Ascending aorta (tissue), 2 donors: ENCODE measurements around the gene ABLIM2. TPM values are rescaled to one million over a fixed set of nuclear protein-coding genes. Genes with fewer than 3 reads are reported as not detected.

Experiments
- DNase-seq, 2 donors: peaks; one replicate each; pipeline ENCODE4 v3.0.0-alpha.2; 2019; ENCODE audit warnings: low spot score in 2 of 2
- H3K27ac ChIP-seq, 2 donors: fragments of 200-600 bp; sonication (generic); one replicate each; pipeline ENCODE4 v1.5.1; 2016 to 2017; ENCODE audit warnings: mild to moderate bottlenecking in 1 of 2
- H3K27me3 ChIP-seq: fragments of 200-600 bp; sonication (generic); one replicate; pipeline ENCODE4 v1.5.1; 2017
- H3K36me3 ChIP-seq, 2 donors: fragments of 200-600 bp; sonication (generic); one replicate each; pipeline ENCODE4 v1.5.1; 2016
- H3K4me1 ChIP-seq, 2 donors: fragments of 200-600 bp; sonication (generic); one replicate each; pipeline ENCODE4 v1.5.1; 2016 to 2017; ENCODE audit warnings: mild to moderate bottlenecking in 1 of 2
- H3K4me3 ChIP-seq, 2 donors: fragments of 200-600 bp; sonication (generic); one replicate each; pipeline ENCODE4 v1.5.1; 2016 to 2017; ENCODE audit warnings: mild to moderate bottlenecking in 1 of 2
- H3K9me3 ChIP-seq, 2 donors: fragments of 200-600 bp; sonication (generic); one replicate each; pipeline ENCODE4 v1.5.1; 2016
- CTCF ChIP-seq, 3 experiments: fragments of 200-600 bp in 2 of 3; fragments of 450-650 bp in 1 of 3; sonication (generic) in 2 of 3; IDR thresholded peaks; one replicate each; pipeline ENCODE4 v1.5.1; 2016 to 2019; ENCODE audit warnings: antibody characterized with exemption in 3 of 3, mild to moderate bottlenecking in 1 of 3, moderate library complexity in 1 of 3
- intact Hi-C: fragments of 100-400 bp; cut with DNase I; formaldehyde crosslinking; loops from one replicate; pipeline ENCODE4 v1.15.1; 2023
- total RNA-seq: library from RNA; depleted of rRNA; stranded (reverse); fragments of >200 nt; gene quantifications from one replicate; pipeline ENCODE4 v1.1.0, GENCODE V29; 2016

Gene ABLIM2
- total RNA-seq, 1 donor from 2014 or later, result 30.8 TPM

DNA sequence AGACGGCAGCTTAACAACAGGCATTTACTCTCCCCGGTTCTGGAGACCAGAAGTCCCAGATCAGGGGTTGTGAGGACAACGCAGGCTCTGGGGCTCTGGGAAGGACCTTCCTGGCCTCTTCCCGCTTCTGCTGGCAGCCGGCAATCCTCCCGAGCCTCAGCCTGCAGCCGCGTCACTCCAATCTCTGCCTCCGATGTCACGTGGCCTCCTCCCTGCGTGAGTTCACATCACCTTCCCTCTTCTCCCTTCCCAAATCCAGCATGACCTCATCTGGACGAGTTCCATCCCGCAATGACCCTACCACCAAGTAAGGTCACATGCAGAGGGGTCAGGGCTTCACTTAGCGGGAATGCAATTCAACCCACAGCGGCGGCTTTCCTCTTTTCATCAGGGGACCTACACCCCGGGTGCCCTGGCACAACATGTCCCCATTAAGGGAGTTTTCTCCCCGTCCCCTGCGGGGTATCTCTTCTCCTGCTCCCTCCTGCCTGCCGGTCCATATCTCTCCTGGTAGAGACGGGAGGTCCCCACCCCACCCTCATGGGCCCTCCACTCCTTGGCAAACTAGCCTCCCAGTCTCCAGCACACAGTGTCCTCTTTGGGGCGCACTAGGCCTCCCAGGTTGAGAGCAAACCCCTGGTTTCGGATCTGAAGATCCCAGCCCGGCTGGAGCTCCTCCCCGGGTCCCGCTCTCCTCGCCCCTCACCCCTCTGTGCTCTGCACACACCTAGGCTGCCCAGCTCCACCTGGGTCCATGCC lies 25.5 kb downstream of the ABLIM2 start:
- TF ChIP-seq CTCF (IDR thresholded peaks at IDR 0.05), result no peak
- intact Hi-C loops, result no loop called here
- Histone ChIP-seq H3K27me3 (no peaks in the 10 kb centered on the region), H3K4me1 (no peaks in the 10 kb centered on the region), H3K9me3 (no peaks in the 10 kb centered on the region), H3K36me3 (no peaks in the 10 kb centered on the region), H3K4me3 (no peak overlapping the region), H3K27ac (no peak overlapping the region)
- DNase-seq, result no peak

DNA sequence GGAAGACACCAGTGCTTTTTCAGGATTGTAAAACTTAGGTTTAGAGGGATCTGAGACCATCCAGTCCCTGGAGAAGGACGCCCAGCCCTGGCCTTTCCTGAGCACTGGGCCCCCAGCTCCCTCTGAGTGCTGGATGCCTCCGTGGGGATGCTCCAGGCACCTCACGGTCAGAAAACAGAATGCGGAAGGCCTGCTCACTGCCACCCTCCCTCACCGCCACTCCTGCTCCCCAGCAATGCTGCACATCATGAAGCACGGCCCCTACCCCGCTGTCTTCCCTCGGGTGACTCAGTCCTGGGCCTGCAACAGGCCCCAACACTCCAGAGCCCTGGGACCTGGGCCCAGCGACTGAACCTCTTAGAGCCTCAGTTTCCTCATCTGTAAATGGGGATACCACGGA lies 26.2 kb downstream of the ABLIM2 start:
- Histone ChIP-seq H3K4me1 (no peaks in the 10 kb centered on the region), H3K27me3 (no peaks in the 10 kb centered on the region), H3K36me3 (no peaks in the 10 kb centered on the region), H3K4me3 (no peak overlapping the region), H3K27ac (no peak overlapping the region), H3K9me3 (no peaks in the 10 kb centered on the region)
- intact Hi-C loops, result no loop called here
- TF ChIP-seq CTCF (IDR thresholded peaks at IDR 0.05), result no peak
- no peak for DNase-seq

DNA sequence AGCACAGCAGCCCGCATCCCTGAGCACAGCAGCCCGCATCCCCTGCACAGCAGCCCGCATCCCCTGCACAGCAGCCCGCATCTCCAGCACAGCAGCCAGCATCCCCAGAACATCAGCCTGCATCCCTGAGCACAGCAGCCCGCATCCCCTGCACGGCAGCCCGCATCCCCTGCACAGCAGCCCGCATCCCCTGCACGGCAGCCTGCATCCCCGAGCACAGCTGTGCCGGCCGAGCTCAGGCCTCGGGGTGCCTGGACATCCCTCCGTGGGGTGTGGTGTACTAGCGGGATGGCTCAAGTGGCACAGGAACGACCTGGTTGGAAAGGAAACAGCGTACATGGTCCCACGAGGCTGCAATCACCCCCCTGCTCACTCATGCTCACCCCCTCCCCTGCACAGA lies 26.8 kb downstream of the ABLIM2 start:
- TF ChIP-seq CTCF (IDR thresholded peaks at IDR 0.05), result no peak
- Histone ChIP-seq H3K36me3 (no peaks in the 10 kb centered on the region), H3K4me1 (no peaks in the 10 kb centered on the region), H3K9me3 (no peaks in the 10 kb centered on the region), H3K27ac (no peak overlapping the region), H3K4me3 (no peak overlapping the region), H3K27me3 (no peaks in the 10 kb centered on the region)
- no peak for DNase-seq
- intact Hi-C loops, result no loop called here

DNA sequence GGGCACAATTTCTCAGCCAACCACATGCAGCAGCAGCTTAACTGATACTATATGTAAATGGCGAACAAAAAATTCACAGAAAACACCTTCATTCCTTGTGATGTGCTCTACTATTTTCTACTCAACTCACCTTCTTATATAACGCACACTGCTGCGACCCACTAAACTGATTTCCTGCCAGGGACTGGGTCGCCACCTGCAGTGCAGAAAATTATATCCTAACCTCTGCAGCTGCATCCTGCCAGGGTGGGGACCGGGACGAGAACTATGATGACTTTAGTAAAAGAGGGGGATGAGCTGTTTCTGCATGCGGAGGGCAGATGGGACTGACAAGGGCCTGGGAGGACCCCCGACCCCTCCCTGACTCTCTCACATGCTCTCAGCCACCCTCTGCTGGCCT lies 27.4 kb downstream of the ABLIM2 start:
- Histone ChIP-seq H3K27ac (no peak overlapping the region), H3K4me1 (no peaks in the 10 kb centered on the region), H3K4me3 (no peak overlapping the region), H3K9me3 (no peaks in the 10 kb centered on the region), H3K27me3 (no peaks in the 10 kb centered on the region), H3K36me3 (no peaks in the 10 kb centered on the region)
- TF ChIP-seq CTCF (IDR thresholded peaks at IDR 0.05), result no peak
- intact Hi-C loops, result no loop called here
- DNase-seq, result no peak

- intact Hi-C loops, result no loop called here
Measured at GRCh38 chr4:8130346-8131066, 28.1 kb downstream of the ABLIM2 start.

More at GRCh38 chr4:8130346-8131066, 28.1 kb downstream of the ABLIM2 start:
- H3K27ac ChIP-seq, result no peak overlapping the region
- no peaks in the 10 kb centered on the region for H3K36me3 ChIP-seq
- H3K4me3 ChIP-seq, result no peak overlapping the region
- H3K9me3 ChIP-seq, result no peaks in the 10 kb centered on the region
- no peak for TF ChIP-seq CTCF (IDR thresholded peaks at IDR 0.05)
- H3K27me3 ChIP-seq, result no peaks in the 10 kb centered on the region
- DNase-seq, result no peak
- no peaks in the 10 kb centered on the region for H3K4me1 ChIP-seq
